ENCODE results near the gene PTAFR. TPM values are rescaled to one million over a fixed set of nuclear protein-coding genes. Genes with fewer than 3 reads are reported as not detected.

PTAFR gene
- total and polyA plus RNA-seq, 2 of the 8 experiments (the other 6 are each of a cell fraction or from before 2014, with no cell fraction given), result 1.2 to 4.9 TPM

DNA sequence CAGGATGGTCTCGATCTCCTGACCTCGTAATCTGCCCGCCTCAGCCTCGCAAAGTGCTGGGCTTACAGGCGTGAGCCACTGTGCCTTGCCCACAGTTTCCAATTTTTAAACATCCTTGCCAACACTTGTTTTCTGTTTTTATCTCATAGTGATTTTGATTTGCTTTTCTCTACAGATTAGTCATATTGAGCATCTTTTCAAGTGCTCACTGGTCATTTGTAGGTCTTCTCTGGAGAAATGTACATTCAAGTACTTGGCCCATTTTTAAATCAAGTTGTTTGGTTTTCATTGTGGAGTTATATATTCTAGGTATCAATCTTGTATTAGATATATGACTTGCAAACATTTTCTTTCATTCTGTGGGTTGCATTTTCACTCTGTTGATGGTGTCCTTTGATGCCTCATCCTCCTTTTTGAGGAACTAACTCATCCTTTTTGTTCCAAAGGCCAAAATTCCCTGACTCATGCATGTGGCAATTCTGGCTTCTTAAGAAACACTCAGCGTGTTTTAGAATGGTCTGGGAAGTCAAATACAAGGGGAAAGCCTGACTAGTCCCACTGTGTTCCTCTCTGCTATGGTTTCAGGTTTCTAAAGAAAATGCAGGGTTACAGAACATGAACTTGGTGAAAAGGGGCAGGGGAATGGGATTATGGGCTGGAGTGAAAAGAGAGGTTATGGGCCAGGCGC is 37.3 kb downstream of the PTAFR start:
- Histone ChIP-seq H3K14ac (ENCODE audit: insufficient read length) (no peak overlapping the region), H3K27ac (ENCODE audit: low read depth, low read length) (no peak overlapping the region), H2BK15ac (ENCODE audit: low read length) (no peak overlapping the region), H3K23me2 (ENCODE audit: low read depth, low read length) (peaks cover 1% of the 10 kb centered on the region; the same call in 1 of the 2 replicates), H3K4me3 (ENCODE audit: extremely low read depth in 1 of 4, insufficient read depth in 2 of 4, low read depth in 3 of 4, low read length in 4 of 4) (no peak overlapping the region), H3K4me1 (replicated peaks in 1 of 4; ENCODE audit: control insufficient read depth in 3 of 4, insufficient read depth in 4 of 4, low read length in 3 of 4) (no peaks in the 10 kb centered on the region), H3K9ac (replicated peaks in 1 of 4; ENCODE audit: extremely low read depth in 1 of 4, low read depth in 3 of 4, low read length in 3 of 4) (no peak overlapping the region), H3K23ac (ENCODE audit: insufficient read length) (no peak overlapping the region), H2BK5ac (ENCODE audit: low read depth, low read length) (no peak overlapping the region), H3K79me1 (ENCODE audit: low read depth, low read length) (no peaks in the 10 kb centered on the region), H3K27me3 (replicated peaks in 1 of 4; ENCODE audit: control insufficient read depth in 3 of 4, extremely low read depth in 1 of 4, insufficient read depth in 3 of 4, low read length in 3 of 4) (no peaks in the 10 kb centered on the region), H2BK20ac (ENCODE audit: low read length) (no peak overlapping the region), H4K8ac (ENCODE audit: extremely low read depth, insufficient read depth, low read length) (no peak overlapping the region), H4K91ac (replicated peaks; ENCODE audit: insufficient read length, low read length) (no peak overlapping the region), H4K5ac (ENCODE audit: insufficient read length, low read depth, low read length) (no peak overlapping the region), H3K18ac (ENCODE audit: extremely low read depth, low read length) (no peak overlapping the region), H4K20me1 (replicated peaks in 1 of 2; ENCODE audit: control insufficient read depth in 1 of 2, insufficient read depth in 2 of 2, low read length in 2 of 2) (no peaks in the 10 kb centered on the region), H3K36me3 (ENCODE audit: control insufficient read depth in 2 of 4, insufficient read depth in 4 of 4, low read length in 3 of 4) (no peaks in the 10 kb centered on the region), H3K56ac (replicated peaks; ENCODE audit: insufficient read length, low read depth, low read length) (no peak overlapping the region), H3K4ac (replicated peaks; ENCODE audit: insufficient read length, low read depth, low read length) (no peak overlapping the region), H2BK120ac (replicated peaks; ENCODE audit: low read depth, low read length) (no peak overlapping the region), H3K79me2 (ENCODE audit: control insufficient read depth in 1 of 2, insufficient read depth in 2 of 2, low read length in 2 of 2) (no peaks in the 10 kb centered on the region), H2AK5ac (ENCODE audit: low read depth, low read length) (no peak overlapping the region), H2AFZ (ENCODE audit: low read length) (peak overlapping the region; percentile 50), H3K9me3 (ENCODE audit: insufficient read depth in 2 of 2, low read depth in 1 of 2, low read length in 1 of 2) (no peaks in the 10 kb centered on the region), H2BK12ac (ENCODE audit: low read depth, low read length) (no peak overlapping the region), H3K4me2 (ENCODE audit: insufficient read depth in 1 of 2, low read depth in 2 of 2, low read length in 2 of 2) (no peak overlapping the region)
- CTCF ChIA-PET (ENCODE audit: partially characterized antibody), result no interaction called here
- 96% methylated on average over 7 of the region's 7 CpGs; no CpG with 5 or more reads in 1 of the 2 experiments for WGBS, 2 experiments (ENCODE audit: extremely low coverage in 1 of 2, insufficient coverage in 1 of 2, insufficient read length in 1 of 2, insufficient replicate concordance in 2 of 2, low coverage in 1 of 2, low lambda C conversion rate in 2 of 2, missing lambda C conversion rate in 1 of 2)
- POLR2A ChIA-PET (ENCODE audit: partially characterized antibody), result no interaction called here
- DNase-seq (ENCODE audit: low read depth in 1 of 2, low spot score in 2 of 2) (no peak), FAIRE-seq (no peak)
- TF ChIP-seq FOSL1 (IDR thresholded peaks at IDR 0.05; ENCODE audit: insufficient read depth, low read depth, low read length), result no peak
- no peak for TF ChIP-seq RAD21 (IDR thresholded peaks at IDR 0.05 in 1 of 2, conservative IDR thresholded peaks at IDR 0.05 in 1 of 2; ENCODE audit: low read depth in 2 of 2, low read length in 2 of 2)
- no peak for TF ChIP-seq POU5F1 (IDR thresholded peaks at IDR 0.05; ENCODE audit: low read depth, low read length)
- TF ChIP-seq TAF7 (optimal IDR thresholded peaks at IDR 0.05; ENCODE audit: borderline replicate concordance, low read depth, low read length), result no peak
- TF ChIP-seq CBX5 (IDR thresholded peaks at IDR 0.05; ENCODE audit: low read depth, low read length), result no peak
- no peak for TF ChIP-seq JUND (IDR thresholded peaks at IDR 0.05; ENCODE audit: low read length)
- TF ChIP-seq HDAC6 (IDR thresholded peaks at IDR 0.05; ENCODE audit: low read depth, low read length), result no peak
- no peak for TF ChIP-seq SP1 (IDR thresholded peaks at IDR 0.05; ENCODE audit: low read depth, low read length)
- TF ChIP-seq, protein P1, sequence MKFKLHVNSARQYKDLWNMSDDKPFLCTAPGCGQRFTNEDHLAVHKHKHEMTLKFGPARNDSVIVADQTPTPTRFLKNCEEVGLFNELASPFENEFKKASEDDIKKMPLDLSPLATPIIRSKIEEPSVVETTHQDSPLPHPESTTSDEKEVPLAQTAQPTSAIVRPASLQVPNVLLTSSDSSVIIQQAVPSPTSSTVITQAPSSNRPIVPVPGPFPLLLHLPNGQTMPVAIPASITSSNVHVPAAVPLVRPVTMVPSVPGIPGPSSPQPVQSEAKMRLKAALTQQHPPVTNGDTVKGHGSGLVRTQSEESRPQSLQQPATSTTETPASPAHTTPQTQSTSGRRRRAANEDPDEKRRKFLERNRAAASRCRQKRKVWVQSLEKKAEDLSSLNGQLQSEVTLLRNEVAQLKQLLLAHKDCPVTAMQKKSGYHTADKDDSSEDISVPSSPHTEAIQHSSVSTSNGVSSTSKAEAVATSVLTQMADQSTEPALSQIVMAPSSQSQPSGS (IDR thresholded peaks at IDR 0.05; ENCODE audit: low read length), result no peak
- TF ChIP-seq BCL11A (IDR thresholded peaks at IDR 0.05; ENCODE audit: low read depth in 2 of 2, low read length in 2 of 2), result no peak
- TF ChIP-seq EGR1 (IDR thresholded peaks at IDR 0.05; ENCODE audit: borderline replicate concordance, low read depth, low read length), result no peak
- TF ChIP-seq SAP30 (IDR thresholded peaks at IDR 0.05; ENCODE audit: insufficient read depth, insufficient replicate concordance, low read length), result no peak
